ENCODE measurements around the gene NBPF19.
A peak's percentile ranks its signal among the peaks of the same experiment; 100 is the strongest.
"Not testable (repeated sequence)": the region's sequence is repeated elsewhere in the genome, so short reads cannot be mapped to it uniquely, and the experiment has no call there.

The NBPF19 gene, protein sequence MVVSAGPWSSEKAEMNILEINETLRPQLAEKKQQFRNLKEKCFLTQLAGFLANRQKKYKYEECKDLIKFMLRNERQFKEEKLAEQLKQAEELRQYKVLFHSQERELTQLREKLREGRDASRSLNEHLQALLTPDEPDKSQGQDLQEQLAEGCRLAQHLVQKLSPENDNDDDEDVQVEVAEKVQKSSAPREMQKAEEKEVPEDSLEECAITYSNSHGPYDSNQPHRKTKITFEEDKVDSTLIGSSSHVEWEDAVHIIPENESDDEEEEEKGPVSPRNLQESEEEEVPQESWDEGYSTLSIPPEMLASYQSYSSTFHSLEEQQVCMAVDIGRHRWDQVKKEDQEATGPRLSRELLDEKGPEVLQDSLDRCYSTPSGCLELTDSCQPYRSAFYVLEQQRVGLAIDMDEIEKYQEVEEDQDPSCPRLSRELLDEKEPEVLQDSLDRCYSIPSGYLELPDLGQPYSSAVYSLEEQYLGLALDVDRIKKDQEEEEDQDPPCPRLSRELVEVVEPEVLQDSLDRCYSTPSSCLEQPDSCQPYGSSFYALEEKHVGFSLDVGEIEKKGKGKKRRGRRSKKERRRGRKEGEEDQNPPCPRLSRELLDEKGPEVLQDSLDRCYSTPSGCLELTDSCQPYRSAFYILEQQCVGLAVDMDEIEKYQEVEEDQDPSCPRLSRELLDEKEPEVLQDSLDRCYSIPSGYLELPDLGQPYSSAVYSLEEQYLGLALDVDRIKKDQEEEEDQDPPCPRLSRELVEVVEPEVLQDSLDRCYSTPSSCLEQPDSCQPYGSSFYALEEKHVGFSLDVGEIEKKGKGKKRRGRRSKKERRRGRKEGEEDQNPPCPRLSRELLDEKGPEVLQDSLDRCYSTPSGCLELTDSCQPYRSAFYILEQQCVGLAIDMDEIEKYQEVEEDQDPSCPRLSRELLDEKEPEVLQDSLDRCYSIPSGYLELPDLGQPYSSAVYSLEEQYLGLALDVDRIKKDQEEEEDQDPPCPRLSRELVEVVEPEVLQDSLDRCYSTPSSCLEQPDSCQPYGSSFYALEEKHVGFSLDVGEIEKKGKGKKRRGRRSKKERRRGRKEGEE (N-terminal part only)

DNA sequence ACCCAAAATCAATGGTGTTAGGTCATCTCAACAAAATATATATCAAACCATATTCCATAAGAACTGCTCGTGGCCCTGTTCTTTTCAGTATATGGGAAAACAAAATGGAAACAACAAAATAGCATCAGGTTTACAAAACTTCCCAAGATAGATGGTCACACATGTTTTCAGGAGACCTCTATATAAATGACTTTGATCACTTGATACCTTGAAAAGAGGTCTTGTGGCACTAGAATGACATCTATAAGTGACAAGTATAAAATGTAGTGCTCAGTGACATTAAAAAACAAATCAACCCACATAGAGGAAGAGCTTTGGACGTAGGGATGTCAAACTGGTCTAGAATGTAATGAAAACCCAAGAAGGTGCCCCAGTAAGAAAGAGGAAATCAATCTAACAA, at the start of gene NBPF19:
Gene NBPF19, plus strand, starts transcription at position 301 of the 400 bp plus-strand sequence. CDS start 888 bp downstream, outside the sequence.
- DNase-seq, result not testable (repeated sequence)

DNA sequence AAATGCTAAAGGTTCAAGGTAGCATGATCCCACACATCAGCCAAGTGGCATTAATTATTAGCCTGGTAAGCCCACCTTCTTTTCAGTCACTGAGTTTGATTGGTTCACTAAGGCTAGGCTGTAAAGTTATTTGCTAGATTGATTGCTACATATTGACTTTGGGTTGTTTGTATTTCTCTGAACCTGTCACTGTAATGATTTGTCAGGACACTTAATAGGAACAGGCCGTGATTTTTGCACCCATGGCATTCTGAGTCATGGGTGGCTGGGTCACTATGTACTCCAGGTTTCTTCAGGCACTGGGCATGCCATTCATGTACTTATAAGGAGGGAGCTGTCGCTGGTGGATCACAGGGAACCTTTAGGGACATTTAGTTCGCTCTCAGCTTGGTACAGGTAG, 46.5 kb upstream of the NBPF19 start:
- not testable (repeated sequence) for DNase-seq

DNA sequence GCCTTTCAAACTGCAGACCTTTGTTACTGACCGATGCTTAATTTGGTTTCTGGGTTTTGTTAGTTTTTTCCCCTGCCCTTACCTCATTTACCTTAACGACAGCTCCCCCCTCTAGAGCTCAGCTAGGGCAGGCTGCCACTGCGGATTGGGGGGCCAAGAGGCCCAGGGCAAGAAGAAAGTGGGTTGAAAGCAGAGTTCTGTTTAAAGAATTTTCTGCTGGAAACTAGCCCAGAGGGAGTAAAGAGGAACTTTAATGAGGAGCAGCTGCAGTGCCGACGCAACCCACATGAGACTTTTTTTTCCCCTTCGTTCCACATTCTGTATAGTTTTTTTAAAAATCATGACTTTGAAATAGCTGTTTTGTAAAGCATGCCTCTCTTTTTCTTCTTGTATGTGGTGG, 29.4 kb upstream of the NBPF19 start:
- DNase-seq, result peak in 29 of 56 donors; percentile 0 to 54 (median 15)

DNA sequence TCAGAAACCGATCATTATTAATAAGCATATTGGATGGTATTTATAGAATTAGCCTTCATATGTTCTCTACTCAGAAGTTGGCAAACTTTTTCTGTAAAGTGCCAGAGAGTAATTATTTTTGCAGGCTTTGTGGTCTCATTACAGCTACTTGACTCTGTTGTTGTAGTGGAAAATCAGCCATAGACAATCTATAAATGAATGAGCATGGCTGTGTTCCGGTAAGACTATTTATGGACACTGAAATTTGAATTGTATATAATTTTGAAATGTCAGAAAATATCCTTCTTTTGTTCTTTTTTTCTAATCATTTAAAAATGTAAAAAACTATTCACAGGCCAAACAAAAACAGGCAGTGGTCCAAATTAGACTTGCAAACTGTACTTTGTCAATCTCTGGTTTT, 22.6 kb upstream of the NBPF19 start:
- not testable (repeated sequence) for DNase-seq

DNA sequence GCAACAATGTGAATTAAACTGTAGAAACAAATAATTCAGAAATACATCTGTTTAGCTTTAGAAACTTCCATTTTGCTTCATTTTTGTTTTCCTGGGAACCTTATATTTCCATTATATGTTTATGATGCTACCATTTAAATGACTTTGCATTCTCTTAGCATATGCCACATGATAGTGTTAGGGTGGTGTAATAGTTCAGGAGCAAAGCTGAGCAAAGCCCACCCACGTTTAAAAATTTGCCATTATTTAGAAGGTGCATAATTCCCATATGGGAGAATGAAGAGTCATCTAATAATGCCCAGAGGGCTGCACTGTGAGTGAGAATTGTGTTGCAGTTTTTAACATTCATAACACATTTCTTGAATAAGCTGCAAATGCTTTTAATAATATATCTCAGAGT, 22.2 kb upstream of the NBPF19 start:
- DNase-seq, result not testable (repeated sequence)

DNA sequence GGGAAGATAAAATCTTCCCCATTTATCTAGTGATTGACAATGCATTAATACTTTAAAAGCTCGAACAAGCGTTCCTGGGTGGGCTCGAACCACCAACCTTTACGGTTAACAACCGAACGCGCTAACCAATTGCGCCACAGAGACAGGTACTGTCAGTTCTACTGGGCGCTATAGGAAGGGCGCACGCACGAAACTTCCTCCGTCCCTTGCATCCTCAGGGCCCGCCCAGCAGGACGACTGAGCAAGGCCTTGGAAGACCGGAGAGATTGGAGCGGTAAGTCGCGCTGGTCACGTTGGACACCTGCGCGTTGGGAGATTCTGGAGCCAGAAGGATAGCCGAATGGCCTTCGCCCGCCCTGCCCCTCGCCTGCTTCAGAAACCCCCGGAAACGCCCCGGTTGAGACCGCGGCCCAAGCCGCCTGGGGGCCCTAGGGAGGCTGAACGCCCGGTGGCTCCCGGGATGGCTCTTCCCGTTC, 83.5 kb downstream of the NBPF19 start:
- not testable (repeated sequence) for DNase-seq

DNA sequence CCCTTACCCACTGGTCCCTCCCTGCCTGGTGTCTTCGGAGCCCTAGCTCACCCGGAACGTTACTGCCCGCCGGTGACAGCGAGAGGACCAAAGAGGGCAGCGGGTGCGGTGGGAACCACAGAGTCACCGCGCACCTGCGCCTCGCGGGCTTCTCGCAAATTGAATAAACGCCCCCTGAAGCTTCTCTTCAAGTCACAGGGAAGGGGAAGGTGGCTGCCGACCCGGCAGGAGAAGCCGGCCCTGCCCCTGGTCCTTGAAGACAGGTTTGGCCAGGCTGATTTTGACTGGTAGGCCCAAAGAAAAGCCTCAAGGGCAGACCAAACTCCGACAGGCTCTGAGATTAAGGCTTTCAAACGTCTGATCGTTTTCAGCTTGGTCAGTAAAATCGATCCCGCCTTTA, 87.0 kb downstream of the NBPF19 start:
- not testable (repeated sequence) for DNase-seq

DNA sequence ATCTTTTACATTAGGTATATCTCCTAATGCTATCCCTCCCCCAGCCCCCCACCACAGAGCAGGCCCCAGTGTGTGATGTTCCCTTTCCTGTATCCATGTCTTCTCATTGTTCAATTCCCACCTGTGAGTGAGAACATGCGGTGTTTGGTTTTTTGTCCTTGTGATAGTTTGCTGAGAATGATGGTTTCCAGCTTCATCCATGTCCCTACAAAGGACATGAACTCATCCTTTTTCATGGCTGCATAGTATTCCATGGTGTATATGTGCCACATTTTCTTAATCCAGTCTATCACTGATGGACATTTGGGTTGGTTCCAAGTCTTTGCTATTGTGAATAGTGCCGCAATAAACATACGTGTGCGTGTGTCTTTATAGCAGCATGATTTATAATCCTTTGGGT, 90.6 kb downstream of the NBPF19 start:
- DNase-seq, result not testable (repeated sequence)

DNA sequence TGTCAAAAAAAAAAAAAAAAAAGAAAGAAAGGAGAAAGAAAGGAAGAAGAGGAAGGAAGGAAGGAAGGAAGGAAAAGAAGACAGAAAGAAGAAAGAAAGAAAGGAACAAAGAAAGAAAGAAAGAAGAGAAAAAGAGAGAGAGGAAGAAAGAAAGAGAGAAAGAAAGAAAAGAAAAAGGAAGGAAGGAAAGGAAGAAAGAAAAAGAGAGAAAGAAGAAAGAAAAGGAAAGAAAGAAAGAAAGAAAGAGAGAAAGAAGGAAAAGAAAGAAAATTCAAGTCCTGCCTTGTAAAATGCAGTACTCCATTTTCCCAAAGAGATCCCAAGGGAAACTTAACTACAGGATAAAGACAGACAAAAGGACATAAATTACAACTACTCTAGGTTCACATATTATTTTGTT, 97.9 kb downstream of the NBPF19 start:
- not testable (repeated sequence) for DNase-seq

DNA sequence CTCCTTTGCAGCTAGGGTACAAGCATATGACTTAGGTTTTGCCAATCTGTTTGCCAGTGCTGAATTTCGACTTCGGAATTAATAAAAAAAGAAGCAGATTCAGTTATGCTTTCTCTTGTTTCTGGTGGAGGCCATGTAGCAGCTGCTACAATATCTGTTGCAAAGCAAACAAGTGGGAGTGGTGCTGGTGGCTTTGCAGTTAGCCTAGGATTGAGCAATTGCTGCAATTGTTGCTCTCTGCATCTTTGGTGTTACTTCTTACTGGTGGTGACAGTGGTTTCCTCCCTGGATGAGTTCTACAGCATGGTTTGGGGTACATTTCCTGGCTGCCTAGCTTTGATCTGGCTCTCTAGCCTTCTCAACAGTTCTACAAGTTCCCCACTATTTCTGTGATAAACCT, 110.7 kb downstream of the NBPF19 start:
- not testable (repeated sequence) for DNase-seq

All from amygdala (tissue), 56 donors.